HEK293 (cell line): ENCODE results near the gene TMTC1.

Experiments
- CTCF ChIA-PET: fragments of 350-600 bp; formaldehyde crosslinking; extraction: SDS; loops from one replicate; lab custom pipeline; 2021; ENCODE audit warnings: antibody characterized with exemption; lab: Yijun Ruan, JAX
- POLR2A ChIA-PET: fragments of 300-600 bp; formaldehyde crosslinking; extraction: SDS; loops from one replicate; lab custom pipeline; 2020; ENCODE audit warnings: antibody characterized with exemption, inconsistent platforms; lab: Yijun Ruan, JAX
- H3K27ac ChIP-seq: fragments of 200-500 bp; sonication (Bioruptor generic); 2 replicates; pipeline ENCODE4 v1.5.1; 2014; ENCODE audit warnings: low read depth, low read length, control low read depth, inconsistent platforms; ENCODE audit errors: extremely low read depth
- H3K36me3 ChIP-seq, 2 experiments: fragments of 200-500 bp in 1 of 2; sonication (Bioruptor generic) in 1 of 2; 1 replicate in 1 of 2; 2 replicates in 1 of 2; pipeline ENCODE4 v1.5.1; 2014 to 2017; ENCODE audit warnings: inconsistent platforms in 2 of 2, low read length in 2 of 2; ENCODE audit not compliant: control insufficient read depth in 2 of 2, insufficient read depth in 1 of 2
- H3K4me1 ChIP-seq: fragments of 200-500 bp; sonication (Bioruptor generic); 2 replicates; pipeline ENCODE4 v1.5.1; 2014; ENCODE audit warnings: mild to moderate bottlenecking, low read length, inconsistent platforms; ENCODE audit not compliant: control insufficient read depth, insufficient read depth
- H3K4me3 ChIP-seq: 2 replicates; pipeline ENCODE4 v1.5.1; 2011; ENCODE audit warnings: low read depth, mild to moderate bottlenecking, control low read depth, low read length, moderate library complexity
- H3K9me3 ChIP-seq: fragments of 200-500 bp; sonication (Bioruptor generic); 2 replicates; pipeline ENCODE4 v1.5.1; 2014; ENCODE audit warnings: low read depth, low read length, inconsistent platforms; ENCODE audit not compliant: control insufficient read depth, insufficient read depth
- ELK4 ChIP-seq: IDR thresholded peaks from 2 replicates; pipeline ENCODE4 v1.6.1; 2011; ENCODE audit warnings: mild to moderate bottlenecking, low read depth, low read length, borderline replicate concordance
- GLIS1 ChIP-seq: fragments of 450-650 bp; formaldehyde crosslinking; IDR thresholded peaks from 2 replicates; pipeline ENCODE4 v1.5.1; 2016; ENCODE audit warnings: missing biosample characterization, missing genetic modification characterization
- KLF16 ChIP-seq: fragments of 450-650 bp; formaldehyde crosslinking; IDR thresholded peaks from 2 replicates; pipeline ENCODE4 v1.5.1; 2017; ENCODE audit warnings: missing biosample characterization, missing genetic modification characterization
- MEIS1 ChIP-seq: sonication (generic); formaldehyde crosslinking; IDR thresholded peaks from 2 replicates; pipeline ENCODE4 v1.8.1; 2022; ENCODE audit warnings: missing genetic modification reagents, mild to moderate bottlenecking, borderline replicate concordance
- SP7 ChIP-seq: fragments of 450-650 bp; formaldehyde crosslinking; IDR thresholded peaks from 2 replicates; pipeline ENCODE4 v1.5.1; 2016; ENCODE audit warnings: missing biosample characterization, missing genetic modification characterization
- ZBTB1 ChIP-seq: fragments of 450-650 bp; formaldehyde crosslinking; IDR thresholded peaks from 2 replicates; pipeline ENCODE4 v1.5.1; 2016; ENCODE audit warnings: missing biosample characterization, missing genetic modification characterization
- ZNF221 ChIP-seq: fragments of 450-650 bp; formaldehyde crosslinking; IDR thresholded peaks from 2 replicates; pipeline ENCODE4 v1.5.1; 2017; ENCODE audit warnings: missing biosample characterization, missing genetic modification characterization, borderline replicate concordance
- ZNF239 ChIP-seq: fragments of 450-650 bp; formaldehyde crosslinking; IDR thresholded peaks from 2 replicates; pipeline ENCODE4 v1.5.1; 2016; ENCODE audit warnings: missing biosample characterization, missing genetic modification characterization
- ZNF248 ChIP-seq: fragments of 450-650 bp; formaldehyde crosslinking; IDR thresholded peaks from 2 replicates; pipeline ENCODE4 v1.5.1; 2017; ENCODE audit warnings: missing biosample characterization, missing genetic modification characterization
- ZNF341 ChIP-seq: fragments of 450-650 bp; formaldehyde crosslinking; IDR thresholded peaks from 2 replicates; pipeline ENCODE4; 2016; ENCODE audit warnings: low read depth, missing biosample characterization, missing genetic modification characterization
- ZNF398 ChIP-seq: fragments of 450-650 bp; formaldehyde crosslinking; IDR thresholded peaks from 2 replicates; pipeline ENCODE4 v1.5.1; 2017; ENCODE audit warnings: missing biosample characterization, missing genetic modification characterization
- ZNF404 ChIP-seq: fragments of 450-650 bp; formaldehyde crosslinking; IDR thresholded peaks from 2 replicates; pipeline ENCODE4 v1.5.1; 2017; ENCODE audit warnings: missing biosample characterization, missing genetic modification characterization
- ZNF529 ChIP-seq: fragments of 450-650 bp; formaldehyde crosslinking; IDR thresholded peaks from 2 replicates; pipeline ENCODE4 v1.5.1; 2017; ENCODE audit warnings: missing genetic modification characterization, missing biosample characterization; ENCODE audit not compliant: insufficient replicate concordance
- ZNF544 ChIP-seq: fragments of 450-650 bp; formaldehyde crosslinking; IDR thresholded peaks from 2 replicates; pipeline ENCODE4 v1.5.0; 2017; ENCODE audit warnings: missing biosample characterization, missing genetic modification characterization
- ZNF555 ChIP-seq: fragments of 450-650 bp; formaldehyde crosslinking; conservative IDR thresholded peaks from 2 replicates; pipeline ENCODE4 v1.5.1; 2017; ENCODE audit warnings: missing biosample characterization, mild to moderate bottlenecking, missing genetic modification characterization, inconsistent platforms
- ZNF560 ChIP-seq: fragments of 450-650 bp; formaldehyde crosslinking; IDR thresholded peaks from 2 replicates; pipeline ENCODE4 v1.5.1; 2017; ENCODE audit warnings: missing biosample characterization, missing genetic modification characterization, borderline replicate concordance
- ZNF596 ChIP-seq: fragments of 450-650 bp; IDR thresholded peaks from 2 replicates; pipeline ENCODE4 v1.5.0; 2018; ENCODE audit warnings: missing biosample characterization, mild to moderate bottlenecking, missing genetic modification characterization, moderate library complexity
- ZNF623 ChIP-seq: fragments of 450-650 bp; formaldehyde crosslinking; IDR thresholded peaks from 2 replicates; pipeline ENCODE4 v1.5.1; 2016; ENCODE audit warnings: missing biosample characterization, missing genetic modification characterization
- ZNF624 ChIP-seq: fragments of 450-650 bp; formaldehyde crosslinking; IDR thresholded peaks from 2 replicates; pipeline ENCODE4 v1.5.1; 2017; ENCODE audit warnings: missing biosample characterization, missing genetic modification characterization
- ZNF664 ChIP-seq: fragments of 450-650 bp; formaldehyde crosslinking; IDR thresholded peaks from 2 replicates; pipeline ENCODE4 v1.5.1; 2016; ENCODE audit warnings: missing biosample characterization, missing genetic modification characterization
- ZNF670 ChIP-seq: fragments of 450-650 bp; formaldehyde crosslinking; IDR thresholded peaks from 2 replicates; pipeline ENCODE4 v1.5.1; 2016; ENCODE audit warnings: missing biosample characterization, missing genetic modification characterization, low read depth
- ZNF768 ChIP-seq: fragments of 450-650 bp; formaldehyde crosslinking; IDR thresholded peaks from 2 replicates; pipeline ENCODE4 v1.5.1; 2018; ENCODE audit warnings: missing biosample characterization, mild to moderate bottlenecking, missing genetic modification characterization
- ZNF792 ChIP-seq: fragments of 450-650 bp; formaldehyde crosslinking; IDR thresholded peaks from 2 replicates; pipeline ENCODE4 v1.5.1; 2016; ENCODE audit warnings: missing biosample characterization, missing genetic modification characterization
- TF ChIP-seq, protein P1 (sequence below): fragments of 450-650 bp; formaldehyde crosslinking; IDR thresholded peaks from 2 replicates; pipeline ENCODE4 v1.5.1; 2017; ENCODE audit warnings: missing biosample characterization, missing genetic modification characterization

Gene TMTC1

DNA sequence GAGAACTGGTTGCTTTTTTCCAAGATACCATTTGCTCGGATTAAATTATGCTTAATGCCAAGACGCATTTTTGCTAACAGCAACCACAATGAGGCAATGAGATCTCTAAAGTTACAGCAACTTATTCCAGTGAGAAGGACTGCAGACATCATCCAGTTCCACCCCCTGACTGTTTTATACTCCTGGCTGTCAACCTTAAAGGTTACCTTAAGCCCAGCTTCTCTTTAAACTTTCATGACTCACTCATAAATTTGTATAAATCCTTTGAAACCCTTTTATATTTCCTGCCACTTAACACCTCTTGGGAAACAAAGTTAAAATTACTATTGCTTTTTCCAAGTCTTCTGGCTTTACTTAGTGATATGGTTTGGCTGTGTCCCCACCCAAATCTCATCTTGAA, 80.2 kb downstream of the TMTC1 start:
- ChIA-PET POLR2A (no interaction called here), CTCF (no interaction called here)
- no peak overlapping the region for H3K4me3 ChIP-seq
- no peaks in the 10 kb centered on the region for H3K36me3 ChIP-seq
- no peak for TF ChIP-seq GLIS1
- no peak for TF ChIP-seq ZNF596 (tag by site-specific recombination)
- TF ChIP-seq, protein P1, sequence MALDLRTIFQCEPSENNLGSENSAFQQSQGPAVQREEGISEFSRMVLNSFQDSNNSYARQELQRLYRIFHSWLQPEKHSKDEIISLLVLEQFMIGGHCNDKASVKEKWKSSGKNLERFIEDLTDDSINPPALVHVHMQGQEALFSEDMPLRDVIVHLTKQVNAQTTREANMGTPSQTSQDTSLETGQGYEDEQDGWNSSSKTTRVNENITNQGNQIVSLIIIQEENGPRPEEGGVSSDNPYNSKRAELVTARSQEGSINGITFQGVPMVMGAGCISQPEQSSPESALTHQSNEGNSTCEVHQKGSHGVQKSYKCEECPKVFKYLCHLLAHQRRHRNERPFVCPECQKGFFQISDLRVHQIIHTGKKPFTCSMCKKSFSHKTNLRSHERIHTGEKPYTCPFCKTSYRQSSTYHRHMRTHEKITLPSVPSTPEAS (tag by site-specific recombination): no peak
- TF ChIP-seq ZBTB1: no peak
- TF ChIP-seq ZNF555 (tag by site-specific recombination): no peak
- no peak for TF ChIP-seq SP7 (tag by site-specific recombination)
- no peak for TF ChIP-seq ZNF529 (tag by site-specific recombination)
- no peak for TF ChIP-seq ZNF544
- TF ChIP-seq ZNF623 (tag by site-specific recombination): no peak
- no peak for TF ChIP-seq ZNF560
- no peak for TF ChIP-seq ZNF239 (tag by site-specific recombination)
- no peak for TF ChIP-seq ZNF221
- no peak for TF ChIP-seq ZNF404 (tag by site-specific recombination)
- no peak for TF ChIP-seq ZNF670
- TF ChIP-seq ZNF664 (tag by site-specific recombination): no peak
- no peaks in the 10 kb centered on the region for H3K4me1 ChIP-seq
- no peaks in the 10 kb centered on the region for H3K9me3 ChIP-seq
- H3K27ac ChIP-seq: no peak overlapping the region

GRCh38 chr12:29702972-29703371, 80.8 kb downstream of the TMTC1 start:
- CTCF ChIA-PET: no interaction called here

DNA sequence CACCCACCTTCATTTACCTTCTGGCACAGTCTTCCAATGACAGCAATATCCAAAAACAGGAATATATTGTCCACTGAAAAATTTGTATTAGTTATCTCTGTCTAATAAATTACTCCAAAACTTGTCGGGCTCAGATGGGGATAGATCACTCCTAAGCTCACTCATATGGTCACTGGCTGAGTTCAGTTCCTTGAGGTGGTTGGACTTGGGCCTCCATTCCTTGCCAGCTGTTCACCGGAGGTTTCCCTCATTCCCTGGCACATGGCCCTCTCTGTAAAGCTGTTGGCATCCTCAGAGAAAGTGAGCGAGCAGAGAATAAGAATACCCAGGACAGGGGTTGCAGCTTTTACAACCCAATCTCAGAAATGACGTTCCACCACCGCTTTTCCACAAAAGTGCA, 81.5 kb downstream of the TMTC1 start:
- H3K36me3 ChIP-seq: no peaks in the 10 kb centered on the region
- CTCF ChIA-PET: interaction anchor here (0.6 kb wide), 1 partner anchor 16 kb away, joined by 3 read pairs; no protein-coding TSS in a partner anchor
- TF ChIP-seq ELK4: no peak
- no peak for TF ChIP-seq ZNF624 (tag by site-specific recombination)
- no peak for TF ChIP-seq ZNF398 (tag by site-specific recombination)
- no peak for TF ChIP-seq KLF16 (tag by site-specific recombination)
- TF ChIP-seq ZNF341: no peak
- no peak for TF ChIP-seq ZNF248 (tag by site-specific recombination)
- TF ChIP-seq MEIS1 (CRISPR knock-in tag): no peak
- TF ChIP-seq ZNF792: no peak
- TF ChIP-seq, all 188 proteins: peak for 0
- H3K4me1 ChIP-seq: no peaks in the 10 kb centered on the region
- H3K4me3 ChIP-seq: no peak overlapping the region
- POLR2A ChIA-PET: no interaction called here
- H3K27ac ChIP-seq: no peak overlapping the region
- no peaks in the 10 kb centered on the region for H3K9me3 ChIP-seq

More at GRCh38 chr12:29702972-29703371, 80.8 kb downstream of the TMTC1 start:
- TF ChIP-seq ZNF768: no peak
- Histone ChIP-seq H3K36me3 (no peaks in the 10 kb centered on the region), H3K4me1 (no peaks in the 10 kb centered on the region), H3K9me3 (no peaks in the 10 kb centered on the region), H3K27ac (no peak overlapping the region), H3K4me3 (no peak overlapping the region)
- POLR2A ChIA-PET: no interaction called here
